Mesenchymal stem cell (in vitro differentiated cells and primary cell): Measurements from ENCODE around the gene NRP1.
"Not testable (repeated sequence)": the region's sequence is repeated elsewhere in the genome, so short reads cannot be mapped to it uniquely, and the experiment has no call there.

Experiments used
- DNase-seq: peaks from one replicate; pipeline ENCODE4 v3.0.0-alpha.2; 2013
- H2AFZ ChIP-seq: one replicate; pipeline ENCODE4 v1.6.1; 2013; ENCODE audit warnings: low read depth, mild to moderate bottlenecking, control low read depth, inconsistent platforms, low read length, moderate library complexity
- H2AK5ac ChIP-seq: 2 replicates; pipeline ENCODE4 v1.6.1; 2013; ENCODE audit warnings: low read length, moderate library complexity, mild to moderate bottlenecking, inconsistent platforms; ENCODE audit not compliant: severe bottlenecking
- H2BK120ac ChIP-seq: one replicate; pipeline ENCODE4 v1.6.1; 2013; ENCODE audit warnings: low read depth, mild to moderate bottlenecking, inconsistent platforms, low read length, moderate library complexity
- H2BK12ac ChIP-seq, 2 experiments: one replicate each; pipeline ENCODE4 v1.6.1; 2013; ENCODE audit warnings: inconsistent platforms in 2 of 2, low read length in 2 of 2, mild to moderate bottlenecking in 2 of 2, moderate library complexity in 2 of 2, control low read depth in 1 of 2
- H2BK15ac ChIP-seq: one replicate; pipeline ENCODE4 v1.6.1; 2013; ENCODE audit warnings: mild to moderate bottlenecking, low read depth, inconsistent platforms; ENCODE audit not compliant: poor library complexity, severe bottlenecking
- H2BK5ac ChIP-seq: 2 replicates; pipeline ENCODE4 v1.6.1; 2013; ENCODE audit warnings: low read depth, mild to moderate bottlenecking, low read length, control low read depth, inconsistent platforms; ENCODE audit not compliant: poor library complexity, severe bottlenecking
- H3K14ac ChIP-seq, 2 experiments: one replicate each; pipeline ENCODE4 v1.6.1; 2013; ENCODE audit warnings: inconsistent platforms in 2 of 2, low read length in 2 of 2, control low read depth in 1 of 2, mild to moderate bottlenecking in 1 of 2, moderate library complexity in 1 of 2
- H3K18ac ChIP-seq, 2 experiments: one replicate each; pipeline ENCODE4 v1.6.1; 2013; ENCODE audit warnings: inconsistent platforms in 2 of 2, low read length in 2 of 2, control low read depth in 1 of 2, low read depth in 1 of 2, mild to moderate bottlenecking in 1 of 2
- H3K23ac ChIP-seq, 2 experiments: one replicate each; pipeline ENCODE4 v1.6.1; 2013; ENCODE audit warnings: inconsistent platforms in 2 of 2, low read length in 2 of 2, mild to moderate bottlenecking in 2 of 2, moderate library complexity in 2 of 2, control low read depth in 1 of 2
- H3K27ac ChIP-seq: 2 replicates; pipeline ENCODE4 v1.5.1; 2013; ENCODE audit warnings: mild to moderate bottlenecking, moderate library complexity, low read length, control low read depth, inconsistent platforms; ENCODE audit not compliant: poor library complexity, severe bottlenecking
- H3K27me3 ChIP-seq, 2 experiments: 2 replicates each; pipeline versions ENCODE4 v1.6.1 to v1.7.0; 2013; ENCODE audit warnings: low read length in 2 of 2, mild to moderate bottlenecking in 2 of 2, moderate library complexity in 2 of 2, control low read depth in 1 of 2, inconsistent platforms in 1 of 2; ENCODE audit not compliant: control insufficient read depth in 1 of 2, insufficient read depth in 1 of 2
- H3K36me3 ChIP-seq, 2 experiments: 2 replicates each; pipeline versions ENCODE4 v1.6.1 to v1.7.0; 2013; ENCODE audit warnings: low read length in 2 of 2, control low read depth in 1 of 2, inconsistent platforms in 1 of 2, low read depth in 1 of 2, mild to moderate bottlenecking in 1 of 2; ENCODE audit not compliant: insufficient read depth in 2 of 2, control insufficient read depth in 1 of 2
- H3K4ac ChIP-seq, 2 experiments: one replicate each; pipeline ENCODE4 v1.6.1; 2013; ENCODE audit warnings: inconsistent platforms in 2 of 2, low read length in 2 of 2, mild to moderate bottlenecking in 2 of 2, moderate library complexity in 2 of 2, control low read depth in 1 of 2, low read depth in 1 of 2
- H3K4me1 ChIP-seq: 2 replicates; pipeline ENCODE4 v1.6.1; 2013; ENCODE audit warnings: low read depth, low read length, control low read depth; ENCODE audit not compliant: control insufficient read depth, insufficient read depth
- H3K4me2 ChIP-seq: 2 replicates; pipeline ENCODE4 v1.6.1; 2013; ENCODE audit warnings: low read length, mild to moderate bottlenecking, inconsistent platforms; ENCODE audit not compliant: poor library complexity, severe bottlenecking
- H3K4me3 ChIP-seq, 2 experiments: 2 replicates each; pipeline versions ENCODE4 v1.5.1 to v1.7.0; 2013; ENCODE audit warnings: low read length in 2 of 2, mild to moderate bottlenecking in 2 of 2, control low read depth in 1 of 2, low read depth in 1 of 2; ENCODE audit not compliant: insufficient read depth in 1 of 2
- H3K79me1 ChIP-seq: replicated peaks from 2 replicates; pipeline ENCODE4 v1.6.1; 2013; ENCODE audit warnings: mild to moderate bottlenecking, control low read depth, low read length, inconsistent platforms; ENCODE audit not compliant: poor library complexity, severe bottlenecking
- H3K9ac ChIP-seq: 2 replicates; pipeline ENCODE4 v1.7.0; 2013; ENCODE audit warnings: mild to moderate bottlenecking, low read length, moderate library complexity
- H3K9me3 ChIP-seq: 2 replicates; pipeline ENCODE4 v1.7.0; 2013; ENCODE audit warnings: mild to moderate bottlenecking, low read length; ENCODE audit not compliant: control insufficient read depth
- H4K8ac ChIP-seq: one replicate; pipeline ENCODE4 v1.6.1; 2013; ENCODE audit warnings: inconsistent platforms, mild to moderate bottlenecking, low read length, moderate library complexity
- H4K91ac ChIP-seq: one replicate; pipeline ENCODE4 v1.6.1; 2013; ENCODE audit warnings: mild to moderate bottlenecking, low read length, inconsistent platforms
- WGBS: methylation state at CpG from one replicate; pipeline ENCODE4 v1.1.7; 2013; ENCODE audit warnings: mixed read lengths; 5-methylcytosine and 5-hydroxymethylcytosine counted together

NRP1 gene

DNA sequence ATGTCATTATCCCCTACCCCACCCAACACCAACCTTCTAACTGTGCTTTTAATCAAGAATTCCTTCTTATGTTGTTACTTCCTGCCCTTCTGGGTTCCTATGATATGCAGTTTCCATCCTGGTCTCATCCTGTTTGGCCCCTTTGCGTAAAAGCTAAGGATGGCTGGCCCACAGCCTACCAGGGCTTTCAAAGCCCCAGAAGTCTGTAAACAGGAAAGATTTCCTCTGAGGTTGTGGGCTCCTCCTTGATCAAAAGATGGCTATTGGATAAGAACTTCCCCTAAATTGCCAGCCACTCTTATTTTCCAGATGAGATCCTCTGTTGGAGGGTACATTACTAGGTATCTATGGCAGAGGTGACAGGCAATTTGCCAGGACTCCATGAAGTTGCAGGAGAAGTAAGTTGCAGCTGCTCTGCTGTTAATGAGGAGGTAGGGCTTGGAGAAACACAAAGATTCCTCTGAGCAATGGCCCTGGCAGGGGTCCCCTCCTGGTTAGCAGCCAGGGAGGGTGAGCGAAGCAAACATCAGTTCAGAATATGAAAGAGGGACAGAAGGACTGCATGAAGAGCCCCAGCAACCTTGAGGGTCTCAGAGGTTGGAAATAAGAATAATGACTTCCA is 32.1 kb downstream of the NRP1 start:
- no peak overlapping the region for H3K4me2 ChIP-seq
- no peak overlapping the region for H2BK120ac ChIP-seq
- no peak overlapping the region for H3K4ac ChIP-seq
- H2AFZ ChIP-seq = no peak overlapping the region
- no peak overlapping the region for H3K9ac ChIP-seq
- H4K91ac ChIP-seq = no peak overlapping the region
- WGBS = 76% methylated on average over 2 of the region's 2 CpGs
- peaks cover 31 to 79% of the 10 kb centered on the region in 2 experiments for H3K36me3 ChIP-seq
- no peak overlapping the region for H2AK5ac ChIP-seq
- DNase-seq = no peak
- no peak overlapping the region for H3K18ac ChIP-seq
- peak overlapping the region; percentile 31 for H3K27ac ChIP-seq
- H2BK12ac ChIP-seq = peak overlapping the region in 1 of 2 experiments; percentile 26
- no peak overlapping the region for H2BK15ac ChIP-seq
- peak overlapping the region in 1 of 2 experiments; percentile 61 for H3K23ac ChIP-seq
- H4K8ac ChIP-seq = no peak overlapping the region
- H3K9me3 ChIP-seq = no peaks in the 10 kb centered on the region
- H3K4me1 ChIP-seq = peaks cover 17% of the 10 kb centered on the region
- no peaks in the 10 kb centered on the region for H3K27me3 ChIP-seq
- peaks cover 2% of the 10 kb centered on the region for H3K79me1 ChIP-seq
- no peak overlapping the region for H3K4me3 ChIP-seq
- no peak overlapping the region for H2BK5ac ChIP-seq
- H3K14ac ChIP-seq = no peak overlapping the region

DNA sequence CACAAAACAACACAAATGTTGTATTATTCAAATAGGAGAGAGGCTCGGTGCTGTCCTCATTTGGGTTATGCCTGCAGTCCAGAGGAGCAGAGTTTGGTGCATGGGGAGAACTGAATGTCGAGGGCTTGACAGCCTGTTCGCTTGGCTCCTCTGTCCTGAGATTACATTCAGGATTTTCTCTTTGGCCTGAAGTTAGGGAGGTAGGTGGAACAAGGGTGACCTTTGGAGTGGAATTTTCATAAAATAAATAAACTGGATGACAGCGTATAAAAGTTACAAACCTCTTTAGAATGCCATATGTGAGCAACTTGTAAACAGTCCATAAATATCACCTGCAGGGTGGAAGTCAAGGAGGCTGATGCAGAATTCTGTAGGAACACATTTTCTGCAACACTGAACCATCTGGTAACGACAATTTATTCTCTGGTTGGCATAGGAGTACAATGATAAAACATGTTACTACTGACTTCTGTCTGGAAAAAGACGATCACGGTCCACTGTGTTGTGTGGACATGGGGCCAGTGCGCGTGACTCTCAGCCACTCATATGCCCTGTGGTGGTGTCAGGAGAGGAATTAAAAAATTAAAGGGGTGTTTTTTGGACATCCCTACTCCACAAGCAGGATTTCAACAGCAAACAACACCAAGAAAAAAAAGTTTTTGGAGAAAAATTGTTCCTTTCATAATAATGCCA is 33.2 kb downstream of the NRP1 start:
- no peak overlapping the region for H3K27ac ChIP-seq
- no peak overlapping the region for H4K8ac ChIP-seq
- H3K14ac ChIP-seq = no peak overlapping the region
- H3K4ac ChIP-seq = no peak overlapping the region
- no peak overlapping the region for H3K18ac ChIP-seq
- no peak overlapping the region for H3K4me3 ChIP-seq
- no peak overlapping the region for H4K91ac ChIP-seq
- no peak for DNase-seq
- H2BK12ac ChIP-seq = no peak overlapping the region
- H2BK15ac ChIP-seq = no peak overlapping the region
- H2BK120ac ChIP-seq = no peak overlapping the region
- H3K4me2 ChIP-seq = no peak overlapping the region
- no peak overlapping the region for H2BK5ac ChIP-seq
- peaks cover 20% of the 10 kb centered on the region for H3K4me1 ChIP-seq
- peaks cover 2% of the 10 kb centered on the region for H3K79me1 ChIP-seq
- no peak overlapping the region for H3K9ac ChIP-seq
- H3K23ac ChIP-seq = no peak overlapping the region
- no peak overlapping the region for H2AFZ ChIP-seq
- no peak overlapping the region for H2AK5ac ChIP-seq
- peaks cover 36 to 87% of the 10 kb centered on the region in 2 experiments for H3K36me3 ChIP-seq
- 79% methylated on average over 6 of the region's 9 CpGs for WGBS
- H3K9me3 ChIP-seq = no peaks in the 10 kb centered on the region
- no peaks in the 10 kb centered on the region for H3K27me3 ChIP-seq

DNA sequence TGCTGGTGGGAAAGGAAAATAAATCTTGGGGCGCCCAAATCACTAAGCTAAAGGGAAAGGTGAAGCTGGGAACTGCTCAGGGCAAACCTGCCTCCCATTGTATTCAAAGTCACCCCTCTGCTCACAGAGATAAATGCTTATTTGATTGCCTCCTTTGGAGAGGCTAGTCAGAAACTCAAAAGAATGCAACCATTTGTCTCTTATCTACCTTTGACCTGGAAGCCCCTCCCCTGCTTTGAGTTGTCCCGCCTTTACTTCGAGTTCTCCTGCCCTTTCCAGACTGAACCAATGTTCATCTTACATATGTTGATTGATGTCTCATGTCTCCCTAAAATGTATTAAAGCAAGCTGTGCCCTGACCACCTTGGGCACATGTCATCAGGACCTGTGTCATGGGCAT is 33.9 kb downstream of the NRP1 start:
- peaks cover 34 to 89% of the 10 kb centered on the region in 2 experiments for H3K36me3 ChIP-seq
- not testable (repeated sequence) for H3K9ac ChIP-seq, H2BK5ac ChIP-seq, H4K8ac ChIP-seq, H4K91ac ChIP-seq, H2AFZ ChIP-seq, H3K14ac ChIP-seq, H2AK5ac ChIP-seq, H3K18ac ChIP-seq, H3K4me2 ChIP-seq, H3K4me3 ChIP-seq, H3K79me1 ChIP-seq, H3K4ac ChIP-seq, H3K27ac ChIP-seq, H3K9me3 ChIP-seq, H2BK120ac ChIP-seq, H2BK15ac ChIP-seq, H3K27me3 ChIP-seq, DNase-seq
- peaks cover 19% of the 10 kb centered on the region for H3K4me1 ChIP-seq
- peak overlapping the region in 1 of 2 experiments; percentile 63 for H3K23ac ChIP-seq
- 77% methylated on average over 3 of the region's 3 CpGs for WGBS
- H2BK12ac ChIP-seq = peak overlapping the region in 1 of 2 experiments; percentile 23

DNA sequence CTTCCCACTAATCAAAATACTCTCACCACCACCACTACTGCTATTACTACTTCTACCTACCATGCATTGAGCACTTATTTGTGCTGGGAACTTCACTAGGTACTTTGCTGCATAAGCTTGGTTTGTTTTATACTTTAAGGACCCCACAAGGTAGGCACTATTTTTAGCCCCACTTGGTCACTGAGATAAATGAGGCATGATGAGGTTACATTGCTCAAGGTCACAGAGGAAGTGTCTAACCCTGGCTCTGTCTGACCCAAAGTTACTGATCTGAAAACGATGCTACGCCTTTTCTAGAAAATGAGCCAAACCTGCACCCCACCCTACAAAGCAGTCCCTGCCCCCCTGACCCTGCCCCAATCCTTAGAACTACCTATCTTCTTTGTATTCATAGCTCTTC is 35.6 kb downstream of the NRP1 start:
- no peak overlapping the region for H3K18ac ChIP-seq
- peak overlapping the region in 1 of 2 experiments; percentile 15 for H3K14ac ChIP-seq
- no peak overlapping the region for H4K91ac ChIP-seq
- no peak overlapping the region for H2BK15ac ChIP-seq
- H3K36me3 ChIP-seq = peaks cover 40 to 89% of the 10 kb centered on the region in 2 experiments
- H3K4me2 ChIP-seq = no peak overlapping the region
- no peaks in the 10 kb centered on the region for H3K9me3 ChIP-seq
- peaks cover 17% of the 10 kb centered on the region for H3K4me1 ChIP-seq
- H2BK12ac ChIP-seq = no peak overlapping the region
- no peak overlapping the region for H3K23ac ChIP-seq
- DNase-seq = no peak
- H2BK120ac ChIP-seq = no peak overlapping the region
- no peak overlapping the region for H3K27ac ChIP-seq
- no peaks in the 10 kb centered on the region for H3K27me3 ChIP-seq
- WGBS = 91% methylated on average over 2 of the region's 2 CpGs
- no peaks in the 10 kb centered on the region for H3K79me1 ChIP-seq
- no peak overlapping the region for H3K4me3 ChIP-seq
- H2BK5ac ChIP-seq = no peak overlapping the region
- H2AK5ac ChIP-seq = peak overlapping the region; percentile 75
- no peak overlapping the region for H4K8ac ChIP-seq
- no peak overlapping the region for H3K4ac ChIP-seq
- H3K9ac ChIP-seq = no peak overlapping the region
- H2AFZ ChIP-seq = no peak overlapping the region
